HG03095 (cell line): Measurements from ENCODE around the gene NFILZ.

Source experiments
- ATAC-seq: cut with Tn5 transposase; IDR thresholded peaks from one replicate; pipeline ENCODE4 v1.9.1; 2021; ENCODE audit warnings: moderate library complexity; ENCODE audit not compliant: unreplicated experiment

Gene NFILZ

GRCh38 chr19:8629996-8630683, at the start of gene NFILZ:
Gene NFILZ (plus strand): TSS chr19:8630633. CDS start chr19:8676766, 46,133 bp downstream.
- ATAC-seq, result no peak

- ATAC-seq, result no peak
Observed at GRCh38 chr19:8580710-8581281, 49.6 kb upstream of the NFILZ start.

GRCh38 chr19:8584965-8585893, 45.2 kb upstream of the NFILZ start:
- ATAC-seq, result no peak

- no peak for ATAC-seq
Observed at GRCh38 chr19:8585894-8586750, 44.3 kb upstream of the NFILZ start.

GRCh38 chr19:8589177-8589714, 41.2 kb upstream of the NFILZ start:
- ATAC-seq, result no peak

GRCh38 chr19:8592231-8593009, 38.0 kb upstream of the NFILZ start:
- ATAC-seq, result no peak

- no peak for ATAC-seq
Observed at GRCh38 chr19:8593931-8594330, 36.5 kb upstream of the NFILZ start.

- no peak for ATAC-seq
Observed at GRCh38 chr19:8595651-8596050, 34.8 kb upstream of the NFILZ start.

GRCh38 chr19:8596168-8596567, 34.3 kb upstream of the NFILZ start:
- ATAC-seq, result no peak

GRCh38 chr19:8600064-8600463, 30.4 kb upstream of the NFILZ start:
- ATAC-seq, result no peak

GRCh38 chr19:8600816-8601215, 29.6 kb upstream of the NFILZ start:
- no peak for ATAC-seq

GRCh38 chr19:8601796-8602195, 28.6 kb upstream of the NFILZ start:
- ATAC-seq, result no peak

GRCh38 chr19:8605514-8605913, 24.9 kb upstream of the NFILZ start:
- ATAC-seq, result no peak

- no peak for ATAC-seq
Observed at GRCh38 chr19:8607386-8607785, 23.0 kb upstream of the NFILZ start.

GRCh38 chr19:8608941-8609278, 21.5 kb upstream of the NFILZ start:
- ATAC-seq, result no peak

GRCh38 chr19:8609279-8610040, 21.0 kb upstream of the NFILZ start:
- ATAC-seq, result no peak

GRCh38 chr19:8610041-8610935, 20.1 kb upstream of the NFILZ start, which contains the start of gene ADAMTS10:
Gene ADAMTS10 (minus strand): TSS chr19:8610715. CDS start chr19:8605710, 5,005 bp downstream.
- no peak for ATAC-seq

- ATAC-seq, result no peak
Observed at GRCh38 chr19:8610936-8611300, 19.5 kb upstream of the NFILZ start.
